AG04450 (cell line): ENCODE results near the gene IFNA13. TPM values are rescaled to one million over a fixed set of nuclear protein-coding genes. Genes with fewer than 3 reads are reported as not detected.

ENCODE experiments used
- CTCF ChIA-PET: fragments of 300-600, 350-600 bp; formaldehyde crosslinking; extraction: SDS; loops from one replicate; lab custom pipeline; 2022; ENCODE audit warnings: antibody characterized with exemption, inconsistent platforms; lab: Charles Lee
- POLR2A ChIA-PET: fragments of 350-600 bp; formaldehyde crosslinking; extraction: SDS; loops from one replicate; lab custom pipeline; 2021; ENCODE audit warnings: antibody characterized with exemption, inconsistent platforms; lab: Yijun Ruan, JAX
- DNase-seq: peaks from one replicate; pipeline ENCODE4 v3.0.0-alpha.2; 2011; ENCODE audit warnings: low read depth, low spot score
- H3K27ac ChIP-seq: one replicate; pipeline ENCODE4 v1.5.1; 2012; ENCODE audit warnings: low read depth, low read length, control low read depth
- H3K27me3 ChIP-seq: one replicate; pipeline ENCODE4 v1.6.0; 2012; ENCODE audit warnings: low read length; ENCODE audit not compliant: control insufficient read depth, insufficient read depth
- H3K4me3 ChIP-seq: 2 replicates; pipeline ENCODE4 v1.5.1; 2011; ENCODE audit warnings: mild to moderate bottlenecking, low read depth, low read length, control low read depth
- H3K9me3 ChIP-seq: 2 replicates; pipeline ENCODE4 v1.5.1; 2012; ENCODE audit warnings: low read length; ENCODE audit not compliant: control insufficient read depth, insufficient read depth
- CTCF ChIP-seq: IDR thresholded peaks from 2 replicates; pipeline ENCODE4 v1.5.1; 2011; ENCODE audit warnings: low read depth, low read length, control low read depth, inconsistent platforms
- polyA minus RNA-seq: library from RNA; depleted of rRNA, polyadenylated mRNA; stranded (reverse); fragments of >200 nt; gene quantifications from 2 replicates; pipeline ENCODE4 v1.2.3, GENCODE V29; 2011; rRNA and poly(A)+ RNA removed
- polyA plus RNA-seq: library from polyadenylated mRNA; depleted of rRNA; stranded (reverse); fragments of >200 nt; gene quantifications from 2 replicates; pipeline ENCODE4 v1.2.3, GENCODE V29; 2011; rRNA removed

The IFNA13 gene
- not detected in 2 replicates for polyA plus RNA-seq
- not detected in 2 replicates for polyA minus RNA-seq

GRCh38 chr9:21367957-21368356 is at the start of gene IFNA13:
IFNA13 (minus strand) TSS chr9:21368057; CDS start chr9:21368010, 47 bp downstream.
- Histone ChIP-seq H3K27ac (no peak within 1 kb of the TSS), H3K4me3 (no peak within 1 kb of the TSS), H3K9me3 (no peaks in the 10 kb centered on the region), H3K27me3 (no peaks in the 10 kb centered on the region)
- TF ChIP-seq CTCF, result no peak
- no peak for DNase-seq
- ChIA-PET POLR2A (no interaction called here), CTCF (interaction anchor here (1.0 kb wide), 1 partner anchor 66 kb away, joined by 3 read pairs; no protein-coding TSS in a partner anchor)

- POLR2A ChIA-PET, result no interaction called here
- no peak for DNase-seq
Observed at GRCh38 chr9:21415493-21416267, 47.8 kb upstream of the IFNA13 start.

GRCh38 chr9:21414220-21414940 is 46.5 kb upstream of the IFNA13 start:
- ChIA-PET POLR2A (no interaction called here), CTCF (interaction anchor here (1.1 to 1.6 kb wide), 2 partner anchors 23 to 96 kb away, joined by 3 to 5 read pairs; no protein-coding TSS in a partner anchor)
- Histone ChIP-seq H3K27me3 (peaks cover 6% of the 10 kb centered on the region), H3K9me3 (no peaks in the 10 kb centered on the region), H3K27ac (no peak overlapping the region), H3K4me3 (no peak overlapping the region)
- DNase-seq, result no peak
- no peak for TF ChIP-seq CTCF

More at GRCh38 chr9:21415493-21416267, 47.8 kb upstream of the IFNA13 start:
- Histone ChIP-seq H3K27me3 (peaks cover 4% of the 10 kb centered on the region), H3K9me3 (no peaks in the 10 kb centered on the region), H3K4me3 (no peak overlapping the region), H3K27ac (no peak overlapping the region)
- TF ChIP-seq CTCF, result no peak
- CTCF ChIA-PET, result interaction anchor here (0.9 to 1.6 kb wide), 4 partner anchors 19 to 375 kb away, joined by 3 to 6 read pairs (median 4); no protein-coding TSS in a partner anchor

- ChIA-PET CTCF (no interaction called here), POLR2A (no interaction called here)
- peak; percentile 35 for TF ChIP-seq CTCF
- peaks cover 6% of the 10 kb centered on the region for H3K27me3 ChIP-seq
- DNase-seq, result no peak
- H3K9me3 ChIP-seq, result no peaks in the 10 kb centered on the region
- H3K4me3 ChIP-seq, result no peak overlapping the region
- no peak overlapping the region for H3K27ac ChIP-seq
Observed at GRCh38 chr9:21413624-21414023, 45.8 kb upstream of the IFNA13 start.
